HFFc6 (cell line): ENCODE results near the gene SVIL. TPM values are rescaled to one million over a fixed set of nuclear protein-coding genes. Genes with fewer than 3 reads are reported as not detected.
A peak's percentile ranks its signal among the peaks of the same experiment; 100 is the strongest.

Source experiments
- DNase-seq: peaks from one replicate; pipeline ENCODE4 v3.0.0-alpha.2; 2018
- H3K27ac Mint-ChIP-seq: 2 replicates; pipeline ENCODE4 v1.8.0; 2020; ENCODE audit warnings: mild to moderate bottlenecking, mixed read lengths
- H3K27me3 Mint-ChIP-seq: 2 replicates; pipeline ENCODE4 v1.8.0; 2021; ENCODE audit warnings: mild to moderate bottlenecking, moderate library complexity, mixed read lengths; ENCODE audit not compliant: insufficient read depth
- H3K36me3 Mint-ChIP-seq: 2 replicates; pipeline ENCODE4 v1.8.0; 2021; ENCODE audit warnings: low read depth, mixed read lengths
- H3K4me1 Mint-ChIP-seq: 2 replicates; pipeline ENCODE4 v1.8.0; 2020; ENCODE audit warnings: low read depth, mixed read lengths
- H3K4me3 Mint-ChIP-seq: 2 replicates; pipeline ENCODE4 v1.8.0; 2020; ENCODE audit warnings: mild to moderate bottlenecking, moderate library complexity, mixed read lengths
- H3K9me3 Mint-ChIP-seq: 2 replicates; pipeline ENCODE4 v1.8.0; 2020; ENCODE audit warnings: mild to moderate bottlenecking, mixed read lengths
- total RNA-seq, 6 experiments: library from RNA; stranded (reverse); fragmentation: NEBNext Ultra II Directional; extraction: Animal tissue kit (Norgen Biotek cat#: 25700); gene quantifications; 2 replicates in 1 of 6; 3 replicates in 5 of 6; pipeline ENCODE4 v1.2.3, GENCODE V29; 2021
- TF ChIP-seq, protein P1 (sequence below): fragments of 200-600 bp; sonication (generic); IDR thresholded peaks from 2 replicates; pipeline ENCODE4 v1.5.0; 2021; ENCODE audit warnings: antibody characterized with exemption, mild to moderate bottlenecking

Gene SVIL
- total RNA-seq, 6 experiments from 2014 or later, result 0.22 to 0.89 (median 0.48) TPM

DNA sequence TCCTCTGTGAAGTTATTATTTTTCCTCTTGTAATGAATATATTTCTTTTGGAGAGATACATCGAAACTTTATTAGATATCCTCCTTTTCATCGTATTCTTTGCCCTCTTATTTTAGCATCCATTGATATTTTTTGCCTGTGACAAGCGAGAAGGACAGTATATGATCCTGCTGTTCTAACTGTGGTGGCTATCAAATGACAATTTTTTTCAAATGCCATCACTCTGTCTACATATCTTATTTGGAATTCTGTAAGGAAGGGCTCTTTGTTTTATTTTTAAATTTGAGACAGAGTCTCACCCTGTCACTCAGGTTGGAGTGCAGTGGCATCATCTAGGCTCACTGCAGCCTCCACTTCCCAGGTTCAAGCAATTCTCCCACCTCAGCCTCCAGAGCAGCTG, 217.4 kb downstream of the SVIL start:
- no peak overlapping the region for H3K27ac Mint-ChIP-seq
- TF ChIP-seq, protein P1, sequence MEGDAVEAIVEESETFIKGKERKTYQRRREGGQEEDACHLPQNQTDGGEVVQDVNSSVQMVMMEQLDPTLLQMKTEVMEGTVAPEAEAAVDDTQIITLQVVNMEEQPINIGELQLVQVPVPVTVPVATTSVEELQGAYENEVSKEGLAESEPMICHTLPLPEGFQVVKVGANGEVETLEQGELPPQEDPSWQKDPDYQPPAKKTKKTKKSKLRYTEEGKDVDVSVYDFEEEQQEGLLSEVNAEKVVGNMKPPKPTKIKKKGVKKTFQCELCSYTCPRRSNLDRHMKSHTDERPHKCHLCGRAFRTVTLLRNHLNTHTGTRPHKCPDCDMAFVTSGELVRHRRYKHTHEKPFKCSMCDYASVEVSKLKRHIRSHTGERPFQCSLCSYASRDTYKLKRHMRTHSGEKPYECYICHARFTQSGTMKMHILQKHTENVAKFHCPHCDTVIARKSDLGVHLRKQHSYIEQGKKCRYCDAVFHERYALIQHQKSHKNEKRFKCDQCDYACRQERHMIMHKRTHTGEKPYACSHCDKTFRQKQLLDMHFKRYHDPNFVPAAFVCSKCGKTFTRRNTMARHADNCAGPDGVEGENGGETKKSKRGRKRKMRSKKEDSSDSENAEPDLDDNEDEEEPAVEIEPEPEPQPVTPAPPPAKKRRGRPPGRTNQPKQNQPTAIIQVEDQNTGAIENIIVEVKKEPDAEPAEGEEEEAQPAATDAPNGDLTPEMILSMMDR, result no peak
- peaks cover 30% of the 10 kb centered on the region for H3K36me3 Mint-ChIP-seq
- H3K4me3 Mint-ChIP-seq, result no peak overlapping the region
- no peak for DNase-seq
- no peaks in the 10 kb centered on the region for H3K27me3 Mint-ChIP-seq
- peaks cover 32% of the 10 kb centered on the region for H3K4me1 Mint-ChIP-seq
- H3K9me3 Mint-ChIP-seq, result no peaks in the 10 kb centered on the region

DNA sequence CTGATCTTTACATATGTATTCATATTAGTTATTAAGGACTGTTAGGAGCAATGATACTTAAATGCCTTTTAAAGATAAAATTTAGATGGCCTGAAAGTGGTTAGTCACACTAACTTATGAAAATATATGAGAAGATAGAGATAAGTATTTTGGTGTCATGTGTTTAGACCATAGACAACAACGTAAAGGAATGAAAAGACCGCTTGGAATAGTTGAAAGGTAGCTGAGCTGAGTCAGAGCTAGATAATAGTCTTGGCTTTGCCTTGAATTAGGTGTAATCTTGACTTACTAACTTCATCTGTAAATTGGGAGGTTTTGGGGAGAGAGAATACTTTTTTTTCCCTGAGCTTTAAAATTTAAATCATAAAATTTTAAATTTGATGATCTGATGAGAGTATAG, 218.9 kb downstream of the SVIL start:
- Mint-ChIP-seq H3K27ac (no peak overlapping the region), H3K4me1 (peaks cover 45% of the 10 kb centered on the region), H3K9me3 (no peaks in the 10 kb centered on the region), H3K27me3 (no peaks in the 10 kb centered on the region), H3K4me3 (no peak overlapping the region), H3K36me3 (peaks cover 18% of the 10 kb centered on the region; the same call in 1 of the 2 replicates)
- DNase-seq, result no peak
- TF ChIP-seq, protein P1, result no peak

DNA sequence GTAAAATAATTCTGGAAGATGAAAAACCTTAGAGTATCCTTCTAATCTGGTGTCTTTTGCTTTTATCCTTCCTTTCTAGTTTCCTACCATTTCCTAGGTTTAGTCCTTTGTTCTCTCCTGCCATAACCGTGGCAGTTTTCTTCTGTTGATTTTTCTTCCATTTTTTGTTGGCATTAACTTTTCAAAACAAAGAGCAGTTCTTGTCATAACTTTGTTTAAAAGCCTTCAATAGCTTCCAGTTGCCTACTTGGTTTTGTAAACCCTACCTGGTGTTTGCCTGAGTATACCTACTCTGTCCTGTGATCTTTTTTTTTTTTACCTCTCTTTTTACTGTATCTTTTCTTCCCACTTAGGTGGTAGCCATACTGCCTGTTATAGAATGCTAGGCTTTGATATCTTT, 220.3 kb downstream of the SVIL start:
- no peaks in the 10 kb centered on the region for H3K27me3 Mint-ChIP-seq
- TF ChIP-seq, protein P1, result no peak

DNA sequence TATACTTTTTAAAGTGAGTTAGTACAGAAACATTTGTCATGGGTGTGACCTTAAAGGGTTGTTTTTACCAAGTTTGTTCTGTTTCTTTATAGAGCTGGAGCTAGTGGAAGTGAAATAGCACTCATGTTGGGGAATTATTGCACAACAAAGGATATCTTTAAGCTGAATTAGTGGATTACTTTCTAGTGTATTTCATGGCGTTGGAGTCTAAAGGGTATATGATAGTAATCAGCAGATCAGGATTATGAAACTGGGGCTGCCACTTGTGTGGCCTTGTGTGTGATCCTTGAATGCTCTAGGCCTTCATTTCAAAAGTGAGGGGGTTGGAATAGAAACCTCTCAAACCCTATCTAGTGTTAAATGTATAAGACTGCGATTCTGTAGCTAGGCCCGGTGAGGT, 222.3 kb downstream of the SVIL start:
- no peak for DNase-seq
- peak overlapping the region; percentile 11; the same call in 1 of the 2 replicates for H3K4me3 Mint-ChIP-seq
- H3K9me3 Mint-ChIP-seq, result peaks cover 7% of the 10 kb centered on the region
- peaks cover 26% of the 10 kb centered on the region for H3K36me3 Mint-ChIP-seq
- H3K27ac Mint-ChIP-seq, result no peak overlapping the region; the same call in 1 of the 2 replicates
- H3K4me1 Mint-ChIP-seq, result peaks cover 55% of the 10 kb centered on the region
- H3K27me3 Mint-ChIP-seq, result no peaks in the 10 kb centered on the region
- TF ChIP-seq, protein P1, result no peak

More for the DNA sequence above, 220.3 kb downstream of the SVIL start:
- H3K27ac Mint-ChIP-seq, result no peak overlapping the region
- no peak for DNase-seq
- no peaks in the 10 kb centered on the region for H3K9me3 Mint-ChIP-seq
- peaks cover 19% of the 10 kb centered on the region for H3K36me3 Mint-ChIP-seq
- H3K4me3 Mint-ChIP-seq, result no peak overlapping the region
- peaks cover 50% of the 10 kb centered on the region for H3K4me1 Mint-ChIP-seq

DNA sequence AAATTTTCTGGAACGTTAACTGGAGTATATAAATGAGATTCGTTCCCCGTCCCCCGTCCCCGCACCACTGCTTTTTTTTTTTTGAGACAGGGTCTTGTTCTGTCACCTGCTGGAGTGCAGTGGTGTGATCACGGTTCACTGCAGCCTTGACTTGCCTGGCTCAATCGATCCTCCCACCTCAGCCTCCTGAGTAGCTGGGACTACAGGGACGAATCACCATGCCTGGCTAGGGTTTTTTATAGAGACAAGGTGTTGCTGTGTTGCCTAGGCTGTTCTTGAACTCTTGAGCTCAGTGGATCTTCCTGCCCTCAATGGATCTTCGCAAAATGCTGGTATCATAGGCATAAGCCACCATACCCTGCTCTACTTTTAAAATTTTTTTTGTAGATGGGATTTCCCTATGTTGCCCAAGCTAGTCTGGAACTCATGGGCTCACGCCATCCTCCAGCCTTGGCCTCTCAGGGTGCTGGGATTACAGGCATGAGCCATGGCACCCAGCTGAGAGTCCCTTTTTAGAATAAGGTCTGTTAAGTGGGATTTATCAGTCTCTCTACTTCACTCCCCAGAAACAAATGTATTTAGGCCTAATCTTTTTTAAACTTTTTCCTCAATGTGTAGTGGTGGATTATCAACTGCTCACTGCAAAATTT, 223.0 kb downstream of the SVIL start:
- Mint-ChIP-seq H3K27ac (no peak overlapping the region), H3K27me3 (peaks cover 2% of the 10 kb centered on the region; the same call in 1 of the 2 replicates), H3K36me3 (peaks cover 24% of the 10 kb centered on the region), H3K9me3 (peaks cover 12% of the 10 kb centered on the region), H3K4me1 (peaks cover 55% of the 10 kb centered on the region), H3K4me3 (peak overlapping the region; percentile 53)
- DNase-seq, result no peak
- TF ChIP-seq, protein P1, result no peak
